GM21390 (cell line): ENCODE results near the gene ZNF516.

ENCODE experiments used
- ATAC-seq: cut with Tn5 transposase; IDR thresholded peaks from one replicate; pipeline ENCODE4 v1.9.1; 2021; ENCODE audit not compliant: unreplicated experiment

Gene ZNF516

GRCh38 chr18:76368976-76369375 lies 126.1 kb downstream of the ZNF516 start:
- no peak for ATAC-seq

- no peak for ATAC-seq
These were observed 126.8 kb downstream of the ZNF516 start for GRCh38 chr18:76368271-76368670.

- ATAC-seq = no peak
These were observed 127.6 kb downstream of the ZNF516 start for GRCh38 chr18:76367168-76368125.

- ATAC-seq = no peak
These were observed 129.5 kb downstream of the ZNF516 start for GRCh38 chr18:76365561-76365960.

GRCh38 chr18:76364282-76365259 lies 130.5 kb downstream of the ZNF516 start:
- ATAC-seq = peak; percentile 87

GRCh38 chr18:76363436-76364120 lies 131.5 kb downstream of the ZNF516 start:
- no peak for ATAC-seq

- ATAC-seq = no peak
These were observed 132.4 kb downstream of the ZNF516 start for GRCh38 chr18:76362676-76363075.

- ATAC-seq = no peak
These were observed 133.8 kb downstream of the ZNF516 start for GRCh38 chr18:76361219-76361618.

- no peak for ATAC-seq
These were observed 135.1 kb downstream of the ZNF516 start for GRCh38 chr18:76359909-76360308.

GRCh38 chr18:76358774-76359173 lies 136.3 kb downstream of the ZNF516 start:
- ATAC-seq = no peak

- no peak for ATAC-seq
These were observed 137.3 kb downstream of the ZNF516 start for GRCh38 chr18:76357585-76358260.

- no peak for ATAC-seq
These were observed 137.9 kb downstream of the ZNF516 start for GRCh38 chr18:76357174-76357573.

- ATAC-seq = no peak
These were observed 138.4 kb downstream of the ZNF516 start for GRCh38 chr18:76356666-76357065.

GRCh38 chr18:76354348-76354747 lies 140.7 kb downstream of the ZNF516 start:
- ATAC-seq = no peak

- no peak for ATAC-seq
These were observed 141.5 kb downstream of the ZNF516 start for GRCh38 chr18:76353500-76353899.

GRCh38 chr18:76353046-76353445 lies 142.0 kb downstream of the ZNF516 start:
- ATAC-seq = no peak

- ATAC-seq = no peak
These were observed 143.0 kb downstream of the ZNF516 start for GRCh38 chr18:76351961-76352581.

GRCh38 chr18:76350134-76351025 lies 144.7 kb downstream of the ZNF516 start:
- no peak for ATAC-seq
